ENCODE measurements around the gene LGALS4. TPM values are rescaled to one million over a fixed set of nuclear protein-coding genes. Genes with fewer than 3 reads are reported as not detected.

LGALS4 gene
- total RNA-seq, 4 donors from 2014 or later: 1.1 to 2.7 (median 1.9) TPM

DNA sequence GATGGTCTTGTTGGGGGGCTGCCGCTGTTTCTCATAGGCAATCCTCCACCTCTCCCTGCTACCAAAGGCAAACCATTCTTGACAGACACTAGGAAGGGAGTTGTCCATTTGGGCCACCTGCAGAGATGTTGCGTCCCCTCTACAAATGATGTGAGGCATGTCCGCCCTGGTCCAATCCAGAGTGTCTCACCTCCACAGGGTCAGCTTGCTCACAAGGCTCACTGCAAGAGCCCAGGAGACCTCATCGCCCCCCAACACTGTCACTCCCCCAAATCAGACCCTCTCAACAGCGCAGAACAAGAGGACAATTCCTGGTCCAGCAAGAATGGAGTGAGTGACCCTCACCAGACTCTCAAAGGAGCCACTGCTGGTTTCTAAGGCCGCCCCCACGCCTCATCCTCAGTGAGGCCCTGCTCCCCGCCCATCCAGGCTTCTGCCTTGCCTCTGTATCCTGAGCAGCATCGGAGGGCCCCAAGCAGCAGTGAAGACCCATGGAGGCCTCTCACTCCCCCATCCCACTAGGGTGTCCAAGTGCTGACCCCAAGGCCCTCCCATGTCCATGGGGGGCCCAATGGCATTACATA, 30.5 kb upstream of the LGALS4 start:
- intact Hi-C loops (cut with DNase I; ENCODE audit: low total_unique reads): no loop called here
- 97 to 99% methylated on average over 9 of the region's 9 CpGs for WGBS, 2 donors
- TF ChIP-seq, protein P1, sequence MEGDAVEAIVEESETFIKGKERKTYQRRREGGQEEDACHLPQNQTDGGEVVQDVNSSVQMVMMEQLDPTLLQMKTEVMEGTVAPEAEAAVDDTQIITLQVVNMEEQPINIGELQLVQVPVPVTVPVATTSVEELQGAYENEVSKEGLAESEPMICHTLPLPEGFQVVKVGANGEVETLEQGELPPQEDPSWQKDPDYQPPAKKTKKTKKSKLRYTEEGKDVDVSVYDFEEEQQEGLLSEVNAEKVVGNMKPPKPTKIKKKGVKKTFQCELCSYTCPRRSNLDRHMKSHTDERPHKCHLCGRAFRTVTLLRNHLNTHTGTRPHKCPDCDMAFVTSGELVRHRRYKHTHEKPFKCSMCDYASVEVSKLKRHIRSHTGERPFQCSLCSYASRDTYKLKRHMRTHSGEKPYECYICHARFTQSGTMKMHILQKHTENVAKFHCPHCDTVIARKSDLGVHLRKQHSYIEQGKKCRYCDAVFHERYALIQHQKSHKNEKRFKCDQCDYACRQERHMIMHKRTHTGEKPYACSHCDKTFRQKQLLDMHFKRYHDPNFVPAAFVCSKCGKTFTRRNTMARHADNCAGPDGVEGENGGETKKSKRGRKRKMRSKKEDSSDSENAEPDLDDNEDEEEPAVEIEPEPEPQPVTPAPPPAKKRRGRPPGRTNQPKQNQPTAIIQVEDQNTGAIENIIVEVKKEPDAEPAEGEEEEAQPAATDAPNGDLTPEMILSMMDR (IDR thresholded peaks at IDR 0.05): no peak
- no peak for TF ChIP-seq POLR2A (IDR thresholded peaks at IDR 0.05)
- no peak for DNase-seq (ENCODE audit: low spot score in 2 of 2)
- H3K4me3 ChIP-seq (ENCODE audit: low read depth, poor library complexity, severe bottlenecking): no peak overlapping the region

DNA sequence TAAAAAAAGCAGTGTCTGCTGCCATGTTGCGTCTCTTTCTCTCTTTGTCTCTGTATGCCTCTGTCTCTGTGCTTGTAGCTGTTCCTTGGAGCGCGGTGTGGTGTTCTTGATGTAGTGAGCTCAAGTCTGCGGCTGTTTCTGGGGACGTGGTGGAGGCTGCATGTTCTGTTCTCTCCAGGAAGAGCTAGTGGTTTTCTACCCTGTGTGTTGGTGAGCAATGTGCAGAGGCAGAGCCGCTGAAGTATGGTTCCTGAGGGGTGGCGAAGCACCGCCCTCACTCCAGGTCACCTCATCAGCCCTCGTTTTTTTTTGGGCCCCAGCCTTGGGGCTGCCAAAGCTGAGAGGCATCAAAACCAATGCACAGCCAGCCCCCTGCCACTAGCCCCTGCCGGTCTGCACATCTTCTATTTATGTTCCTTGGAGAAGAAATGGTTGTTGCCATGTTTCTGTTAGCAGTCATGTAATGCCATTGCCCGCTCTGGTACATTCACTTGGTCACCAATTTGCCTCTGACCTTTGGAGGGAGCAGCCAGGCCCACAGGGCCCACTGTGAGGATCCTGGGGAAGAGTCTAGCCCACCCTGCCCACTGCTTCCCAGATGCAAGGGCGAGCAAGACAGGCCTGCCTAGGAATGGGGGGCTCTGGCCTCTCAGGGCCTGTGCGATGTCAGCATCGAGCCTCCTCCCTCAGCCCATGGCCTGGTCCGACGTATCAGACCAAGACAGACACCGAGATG, 29.9 kb upstream of the LGALS4 start:
- WGBS, 2 donors: 89% methylated on average over 17 of the region's 17 CpGs
- no peak for TF ChIP-seq POLR2A (IDR thresholded peaks at IDR 0.05)
- TF ChIP-seq, protein P1 (IDR thresholded peaks at IDR 0.05): no peak
- intact Hi-C loops (cut with DNase I; ENCODE audit: low total_unique reads): no loop called here
- no peak overlapping the region for H3K4me3 ChIP-seq (ENCODE audit: low read depth, poor library complexity, severe bottlenecking)
- DNase-seq (ENCODE audit: low spot score in 2 of 2): no peak

DNA sequence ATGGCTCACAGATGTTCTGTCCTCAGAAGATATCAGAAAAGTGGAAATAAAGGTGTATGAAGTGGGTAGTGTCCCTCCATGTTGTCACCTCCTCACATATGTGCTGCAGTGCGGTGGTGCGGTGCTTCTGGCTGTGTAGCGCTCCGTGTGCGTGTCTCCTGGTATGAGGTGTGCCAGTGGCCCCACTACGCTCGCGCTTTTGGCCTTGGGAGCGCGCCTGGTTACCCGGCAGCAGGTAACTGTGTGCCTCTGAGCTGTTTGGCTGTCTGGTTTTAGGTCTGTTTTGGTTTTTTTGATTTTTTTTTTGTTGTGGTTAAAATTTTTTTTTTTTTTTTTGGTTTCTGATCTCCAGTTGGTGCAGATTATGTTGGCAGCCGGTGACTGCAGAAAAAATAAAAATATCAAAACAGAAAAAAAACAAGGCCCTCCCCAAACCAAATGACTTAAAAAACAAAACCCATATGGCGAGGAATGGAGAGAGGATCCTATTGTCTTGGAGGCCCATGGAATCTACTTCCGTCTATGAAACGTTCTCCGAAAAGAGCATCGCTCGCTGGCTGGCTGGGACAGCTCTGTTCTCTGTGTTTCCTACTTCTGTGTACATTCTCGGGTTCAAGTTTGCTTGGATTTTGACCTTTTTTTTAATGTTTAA, 29.2 kb upstream of the LGALS4 start:
- WGBS, 2 donors: 92 to 93% methylated on average over 19 of the region's 19 CpGs
- intact Hi-C loops (cut with DNase I; ENCODE audit: low total_unique reads): no loop called here
- no peak overlapping the region for H3K4me3 ChIP-seq (ENCODE audit: low read depth, poor library complexity, severe bottlenecking)
- TF ChIP-seq, protein P1 (IDR thresholded peaks at IDR 0.05): no peak
- no peak for TF ChIP-seq POLR2A (IDR thresholded peaks at IDR 0.05)
- DNase-seq (ENCODE audit: low spot score in 2 of 2): no peak

DNA sequence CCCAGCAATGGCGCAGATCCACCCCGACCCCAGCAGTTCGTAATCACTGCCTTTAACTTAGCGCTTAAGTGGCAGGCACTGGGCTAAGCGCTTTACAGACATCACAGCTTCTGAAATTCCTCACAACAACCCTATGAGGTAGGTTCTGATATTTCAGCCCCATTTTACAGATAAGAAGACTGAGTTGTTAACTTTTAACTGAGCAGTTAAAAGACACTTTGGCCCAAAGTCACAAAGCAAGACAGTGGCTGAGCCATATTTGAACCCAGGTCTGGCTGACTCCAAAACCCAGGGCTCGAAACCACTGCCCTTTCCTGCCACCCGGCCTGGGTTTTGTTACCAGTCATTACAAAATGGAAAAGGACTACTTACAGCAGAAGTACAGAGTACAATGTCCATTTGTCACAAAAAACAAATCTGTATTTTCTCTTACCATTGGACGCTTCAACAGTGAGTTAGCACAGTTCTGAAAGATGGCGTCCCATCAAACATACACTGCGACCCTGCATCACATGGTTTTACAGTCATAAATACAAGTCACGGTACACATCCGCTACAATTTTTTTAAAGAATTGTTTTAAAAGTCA, 28.5 kb upstream of the LGALS4 start:
- DNase-seq (ENCODE audit: low spot score in 2 of 2): no peak
- H3K4me3 ChIP-seq (ENCODE audit: low read depth, poor library complexity, severe bottlenecking): no peak overlapping the region
- intact Hi-C loops (cut with DNase I; ENCODE audit: low total_unique reads): no loop called here
- TF ChIP-seq, protein P1 (IDR thresholded peaks at IDR 0.05): no peak
- no peak for TF ChIP-seq POLR2A (IDR thresholded peaks at IDR 0.05)
- 87 to 91% methylated on average over 12 of the region's 12 CpGs for WGBS, 2 donors

DNA sequence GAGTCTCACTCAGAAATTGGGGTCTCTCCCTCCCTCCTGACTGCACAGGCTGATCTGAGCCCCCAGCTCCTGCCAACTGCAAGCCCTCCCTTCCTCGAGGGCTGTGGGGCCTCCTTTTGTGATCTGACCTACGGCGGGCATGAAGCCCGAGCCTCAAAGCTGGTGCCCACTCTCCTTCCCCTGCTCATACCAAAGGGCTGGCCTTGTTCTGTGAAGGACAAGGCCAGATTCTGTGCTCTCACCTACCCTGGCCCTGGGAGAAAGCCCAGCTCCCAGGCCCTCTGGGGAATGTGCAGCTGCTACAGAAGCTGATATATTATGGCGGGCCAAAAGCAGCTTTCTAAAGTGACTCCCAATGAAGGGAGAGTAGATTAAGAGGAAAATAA, 27.8 kb upstream of the LGALS4 start:
- no peak for TF ChIP-seq POLR2A (IDR thresholded peaks at IDR 0.05)
- TF ChIP-seq, protein P1 (IDR thresholded peaks at IDR 0.05): no peak
- H3K4me3 ChIP-seq (ENCODE audit: low read depth, poor library complexity, severe bottlenecking): no peak overlapping the region
- no peak for DNase-seq (ENCODE audit: low spot score in 2 of 2)
- intact Hi-C loops (cut with DNase I; ENCODE audit: low total_unique reads): no loop called here
- 80 to 81% methylated on average over 5 of the region's 5 CpGs for WGBS, 2 donors
